CD4-positive, CD25-positive, alpha-beta regulatory T cell (primary cell): ENCODE data around the gene FXYD1. TPM values are rescaled to one million over a fixed set of nuclear protein-coding genes. Genes with fewer than 3 reads are reported as not detected.
A peak's percentile ranks its signal among the peaks of the same experiment; 100 is the strongest.

Experiments used
- ATAC-seq, 2 donors: fragments of 150-1000 bp; cut with Tn5 transposase; one replicate each; pipeline ENCODE4 v1.10.0; 2021; ENCODE audit warnings: low read depth in 2 of 2, moderate number of reproducible peaks in 2 of 2, moderate library complexity in 1 of 2
- DNase-seq, 3 donors: peaks; one replicate each; pipeline versions ENCODE4 v3.0.0 to v3.0.0-alpha.2; 2012 to 2022; ENCODE audit warnings: mixed read lengths in 1 of 3
- H3K27ac ChIP-seq: one replicate; pipeline ENCODE4 v1.7.0; 2013; ENCODE audit warnings: mild to moderate bottlenecking, low read length; ENCODE audit not compliant: insufficient read depth, poor library complexity, severe bottlenecking
- H3K27me3 ChIP-seq: one replicate; pipeline ENCODE4 v1.7.0; 2013; ENCODE audit warnings: low read length; ENCODE audit not compliant: control insufficient read depth, insufficient read depth
- H3K36me3 ChIP-seq: one replicate; pipeline ENCODE4 v1.7.0; 2013; ENCODE audit warnings: mild to moderate bottlenecking, low read length, moderate library complexity; ENCODE audit not compliant: control insufficient read depth, insufficient read depth
- H3K4me1 ChIP-seq: 2 replicates; pipeline ENCODE4 v1.7.0; 2013; ENCODE audit warnings: mild to moderate bottlenecking, low read length; ENCODE audit not compliant: insufficient read depth, control insufficient read depth, poor library complexity, severe bottlenecking
- H3K4me3 ChIP-seq: one replicate; pipeline ENCODE4 v1.7.0; 2013; ENCODE audit warnings: low read depth, mild to moderate bottlenecking, low read length, moderate library complexity
- H3K9me3 ChIP-seq, 2 experiments: 1 replicate in 1 of 2; 2 replicates in 1 of 2; pipeline ENCODE4 v1.7.0; 2013; ENCODE audit warnings: low read length in 2 of 2, mild to moderate bottlenecking in 1 of 2, moderate library complexity in 1 of 2; ENCODE audit not compliant: control insufficient read depth in 2 of 2
- H3K27ac Mint-ChIP-seq, 3 donors: one replicate each; pipeline ENCODE4 v1.8.0; 2020 to 2022; ENCODE audit warnings: mild to moderate bottlenecking in 3 of 3, mixed read lengths in 3 of 3, moderate library complexity in 2 of 3
- H3K27me3 Mint-ChIP-seq: one replicate; pipeline ENCODE4 v1.8.0; 2022; ENCODE audit warnings: mild to moderate bottlenecking, mixed read lengths
- H3K36me3 Mint-ChIP-seq: one replicate; pipeline ENCODE4 v1.8.0; 2020; ENCODE audit warnings: mixed read lengths
- H3K4me1 Mint-ChIP-seq, 4 donors: one replicate each; pipeline ENCODE4 v1.8.0; 2020 to 2022; ENCODE audit warnings: mixed read lengths in 4 of 4, mild to moderate bottlenecking in 1 of 4
- H3K4me3 Mint-ChIP-seq, 4 donors: one replicate each; pipeline ENCODE4 v1.8.0; 2020 to 2022; ENCODE audit warnings: mild to moderate bottlenecking in 4 of 4, mixed read lengths in 4 of 4, moderate library complexity in 3 of 4
- H3K9me3 Mint-ChIP-seq, 7 donors: one replicate each; pipeline ENCODE4 v1.8.0; 2020 to 2022; ENCODE audit warnings: mixed read lengths in 7 of 7, mild to moderate bottlenecking in 3 of 7, moderate library complexity in 2 of 7
- polyA plus RNA-seq, 4 donors: library from polyadenylated mRNA; unstranded; fragments of 300-500 nt; fragmentation: Illumina TruSeq; gene quantifications; one replicate each; pipeline ENCODE4 v1.2.3, GENCODE V29; 2021
- total RNA-seq: library from RNA; stranded (reverse); gene quantifications from one replicate; pipeline ENCODE4 v1.2.3, GENCODE V29; 2022

The FXYD1 gene
- total and polyA plus RNA-seq, 5 donors from 2014 or later = 1.6 to 3.7 (median 2.6) TPM

- Mint-ChIP-seq H3K4me3 (peak within 1 kb of the TSS; percentile 88 to 96 (median 90)), H3K9me3 (no peaks in the 10 kb centered on the region), H3K36me3 (no peaks in the 10 kb centered on the region), H3K4me1 (peaks cover 6 to 41% (median 22%) of the 10 kb centered on the region in 4 donors), H3K27ac (peak within 1 kb of the TSS; percentile 63 to 95 (median 91)), H3K27me3 (peaks cover 9% of the 10 kb centered on the region)
- H3K27ac ChIP-seq = no peak within 1 kb of the TSS
- ATAC-seq (no peak), DNase-seq (peak in 1 of 3 donors; percentile 13)
- H3K27me3 ChIP-seq = no peaks in the 10 kb centered on the region
- peak within 1 kb of the TSS; percentile 64 for H3K4me3 ChIP-seq
- H3K36me3 ChIP-seq = no peaks in the 10 kb centered on the region
- H3K9me3 ChIP-seq = no peaks in the 10 kb centered on the region
- H3K4me1 ChIP-seq = peaks cover 43% of the 10 kb centered on the region
Observed at GRCh38 chr19:35143231-35143715, 4.6 kb downstream of the FXYD1 start, which contains the start of gene FXYD7. FXYD7 (plus strand) TSS chr19:35143255; CDS start chr19:35143334, 79 bp downstream.

GRCh38 chr19:35143818-35144217, 5.2 kb downstream of the FXYD1 start:
- no peak overlapping the region for H3K4me3 ChIP-seq
- peaks cover 6 to 41% (median 22%) of the 10 kb centered on the region in 4 donors for H3K4me1 Mint-ChIP-seq

GRCh38 chr19:35144259-35144599, 5.6 kb downstream of the FXYD1 start:
- Mint-ChIP-seq H3K36me3 (peaks cover 2% of the 10 kb centered on the region), H3K4me1 (peaks cover 6 to 41% (median 22%) of the 10 kb centered on the region in 4 donors), H3K27me3 (peaks cover 9% of the 10 kb centered on the region), H3K9me3 (no peaks in the 10 kb centered on the region), H3K27ac (peak overlapping the region in 2 of 3 donors; percentile 48 to 87), H3K4me3 (peak overlapping the region in 3 of 4 donors; percentile 21 to 74 (median 38))
- H3K4me1 ChIP-seq = peaks cover 43% of the 10 kb centered on the region
- no peak overlapping the region for H3K27ac ChIP-seq
- no peak overlapping the region for H3K4me3 ChIP-seq
- H3K9me3 ChIP-seq = no peaks in the 10 kb centered on the region
- DNase-seq = no peak
- H3K27me3 ChIP-seq = no peaks in the 10 kb centered on the region
- no peak for ATAC-seq
- no peaks in the 10 kb centered on the region for H3K36me3 ChIP-seq

More at GRCh38 chr19:35143818-35144217, 5.2 kb downstream of the FXYD1 start:
- Mint-ChIP-seq H3K36me3 (no peaks in the 10 kb centered on the region), H3K4me3 (peak overlapping the region; percentile 21 to 74 (median 60)), H3K9me3 (no peaks in the 10 kb centered on the region), H3K27me3 (peaks cover 9% of the 10 kb centered on the region), H3K27ac (peak overlapping the region in 2 of 3 donors; percentile 48 to 87)
- ATAC-seq = no peak
- DNase-seq = no peak
- H3K36me3 ChIP-seq = no peaks in the 10 kb centered on the region
- no peak overlapping the region for H3K27ac ChIP-seq
- no peaks in the 10 kb centered on the region for H3K27me3 ChIP-seq
- peaks cover 43% of the 10 kb centered on the region for H3K4me1 ChIP-seq
- no peaks in the 10 kb centered on the region for H3K9me3 ChIP-seq

- peak in 1 of 3 donors; percentile 28 for DNase-seq
- ATAC-seq = no peak
- Histone ChIP-seq H3K4me1 (peaks cover 43% of the 10 kb centered on the region), H3K4me3 (no peak overlapping the region), H3K36me3 (no peaks in the 10 kb centered on the region), H3K27me3 (no peaks in the 10 kb centered on the region), H3K27ac (no peak overlapping the region), H3K9me3 (no peaks in the 10 kb centered on the region)
- no peaks in the 10 kb centered on the region for H3K9me3 Mint-ChIP-seq
- peaks cover 9% of the 10 kb centered on the region for H3K27me3 Mint-ChIP-seq
- peak overlapping the region in 1 of 3 donors; percentile 61 for H3K27ac Mint-ChIP-seq
- peaks cover 6 to 41% (median 22%) of the 10 kb centered on the region in 4 donors for H3K4me1 Mint-ChIP-seq
- peak overlapping the region in 2 of 4 donors; percentile 38 to 85 for H3K4me3 Mint-ChIP-seq
- H3K36me3 Mint-ChIP-seq = peaks cover 5% of the 10 kb centered on the region
Observed at GRCh38 chr19:35144600-35145436, 6.2 kb downstream of the FXYD1 start.

GRCh38 chr19:35146746-35147459, 8.3 kb downstream of the FXYD1 start:
- H3K27ac ChIP-seq = no peak overlapping the region
- DNase-seq (no peak), ATAC-seq (no peak)
- Mint-ChIP-seq H3K27ac (peak overlapping the region in 2 of 3 donors; percentile 33 to 49), H3K27me3 (peaks cover 3% of the 10 kb centered on the region), H3K4me3 (peak overlapping the region in 1 of 4 donors; percentile 18), H3K9me3 (no peaks in the 10 kb centered on the region), H3K4me1 (peaks cover 1 to 31% (median 10%) of the 10 kb centered on the region in 4 donors), H3K36me3 (peaks cover 5% of the 10 kb centered on the region)
- no peaks in the 10 kb centered on the region for H3K36me3 ChIP-seq
- no peaks in the 10 kb centered on the region for H3K27me3 ChIP-seq
- H3K9me3 ChIP-seq = no peaks in the 10 kb centered on the region
- H3K4me3 ChIP-seq = no peak overlapping the region
- peaks cover 27% of the 10 kb centered on the region for H3K4me1 ChIP-seq

- Histone ChIP-seq H3K4me1 (peaks cover 15% of the 10 kb centered on the region), H3K36me3 (no peaks in the 10 kb centered on the region), H3K27ac (no peak overlapping the region), H3K4me3 (no peak overlapping the region), H3K27me3 (no peaks in the 10 kb centered on the region), H3K9me3 (no peaks in the 10 kb centered on the region)
- Mint-ChIP-seq H3K27ac (peak overlapping the region in 2 of 3 donors; percentile 24 to 73), H3K4me3 (peak overlapping the region in 1 of 4 donors; percentile 62), H3K36me3 (peaks cover 5% of the 10 kb centered on the region), H3K27me3 (no peaks in the 10 kb centered on the region), H3K4me1 (peaks cover 2 to 30% (median 6%) of the 10 kb centered on the region in 4 donors), H3K9me3 (no peaks in the 10 kb centered on the region)
- ATAC-seq (no peak), DNase-seq (no peak)
Observed at GRCh38 chr19:35149463-35149862, 10.8 kb downstream of the FXYD1 start.

GRCh38 chr19:35150445-35150844, 11.8 kb downstream of the FXYD1 start:
- DNase-seq (no peak), ATAC-seq (no peak)
- Mint-ChIP-seq H3K27ac (peak overlapping the region in 2 of 3 donors; percentile 67 to 71), H3K9me3 (peaks cover 0 to 3% (median 0%) of the 10 kb centered on the region in 7 donors), H3K27me3 (peaks cover 6% of the 10 kb centered on the region), H3K4me1 (peaks cover 2 to 28% (median 10%) of the 10 kb centered on the region in 4 donors), H3K4me3 (peak overlapping the region in 3 of 4 donors; percentile 28 to 62 (median 52)), H3K36me3 (peaks cover 5% of the 10 kb centered on the region)
- Histone ChIP-seq H3K36me3 (no peaks in the 10 kb centered on the region), H3K9me3 (no peaks in the 10 kb centered on the region), H3K27me3 (no peaks in the 10 kb centered on the region), H3K4me3 (no peak overlapping the region), H3K27ac (no peak overlapping the region), H3K4me1 (peaks cover 19% of the 10 kb centered on the region)
